ENCODE measurements around the gene IL1F10.

IL1F10 gene

GRCh38 chr2:113027691-113028090 is 40.1 kb upstream of the IL1F10 start:
- no peak for TF ChIP-seq CTCF (IDR thresholded peaks at IDR 0.05)
- H3K27me3 ChIP-seq (ENCODE audit: control insufficient read depth, insufficient read depth, low read length) = no peaks in the 10 kb centered on the region
- no peak overlapping the region for H3K4me2 ChIP-seq (ENCODE audit: low read length)
- H3K79me2 ChIP-seq = no peaks in the 10 kb centered on the region
- H3K27ac ChIP-seq = no peak overlapping the region
- no peak overlapping the region for H3K4me3 ChIP-seq (ENCODE audit: low read depth, low read length)
- no peaks in the 10 kb centered on the region for H3K4me1 ChIP-seq
- no peak overlapping the region for H3K9ac ChIP-seq
- H2AFZ ChIP-seq = no peak overlapping the region
- no peaks in the 10 kb centered on the region for H3K9me3 ChIP-seq (ENCODE audit: control insufficient read depth, low read length)
- no peaks in the 10 kb centered on the region for H3K36me3 ChIP-seq (ENCODE audit: control insufficient read depth, insufficient read depth, low read length)

GRCh38 chr2:113028112-113028511 is 39.7 kb upstream of the IL1F10 start:
- no peak overlapping the region for H2AFZ ChIP-seq
- no peak overlapping the region for H3K4me2 ChIP-seq (ENCODE audit: low read length)
- no peaks in the 10 kb centered on the region for H3K79me2 ChIP-seq
- no peak overlapping the region for H3K9ac ChIP-seq
- H3K4me1 ChIP-seq = no peaks in the 10 kb centered on the region
- no peak for TF ChIP-seq CTCF (IDR thresholded peaks at IDR 0.05)
- H3K4me3 ChIP-seq (ENCODE audit: low read depth, low read length) = no peak overlapping the region
- no peaks in the 10 kb centered on the region for H3K27me3 ChIP-seq (ENCODE audit: control insufficient read depth, insufficient read depth, low read length)
- H3K9me3 ChIP-seq (ENCODE audit: control insufficient read depth, low read length) = no peaks in the 10 kb centered on the region
- H3K27ac ChIP-seq = no peak overlapping the region
- H3K36me3 ChIP-seq (ENCODE audit: control insufficient read depth, insufficient read depth, low read length) = no peaks in the 10 kb centered on the region

GRCh38 chr2:113032737-113033136 is 35.0 kb upstream of the IL1F10 start:
- Histone ChIP-seq H3K4me3 (ENCODE audit: low read depth, low read length) (no peak overlapping the region), H3K27ac (no peak overlapping the region), H3K4me1 (no peaks in the 10 kb centered on the region), H3K9ac (no peak overlapping the region), H3K9me3 (ENCODE audit: control insufficient read depth, low read length) (no peaks in the 10 kb centered on the region), H3K27me3 (ENCODE audit: control insufficient read depth, insufficient read depth, low read length) (no peaks in the 10 kb centered on the region), H2AFZ (no peak overlapping the region), H3K4me2 (ENCODE audit: low read length) (no peak overlapping the region), H3K36me3 (ENCODE audit: control insufficient read depth, insufficient read depth, low read length) (no peaks in the 10 kb centered on the region), H3K79me2 (no peaks in the 10 kb centered on the region)
- no peak for TF ChIP-seq CTCF (IDR thresholded peaks at IDR 0.05)

- no peaks in the 10 kb centered on the region for H3K9me3 ChIP-seq (ENCODE audit: control insufficient read depth, low read length)
- no peak overlapping the region for H3K27ac ChIP-seq
- no peaks in the 10 kb centered on the region for H3K4me1 ChIP-seq
- no peaks in the 10 kb centered on the region for H3K36me3 ChIP-seq (ENCODE audit: control insufficient read depth, insufficient read depth, low read length)
- no peak overlapping the region for H3K9ac ChIP-seq
- no peak overlapping the region for H3K4me2 ChIP-seq (ENCODE audit: low read length)
- no peak for TF ChIP-seq CTCF (IDR thresholded peaks at IDR 0.05)
- no peak overlapping the region for H2AFZ ChIP-seq
- H3K4me3 ChIP-seq (ENCODE audit: low read depth, low read length) = no peak overlapping the region
- H3K79me2 ChIP-seq = no peaks in the 10 kb centered on the region
- no peaks in the 10 kb centered on the region for H3K27me3 ChIP-seq (ENCODE audit: control insufficient read depth, insufficient read depth, low read length)
Observed at GRCh38 chr2:113034016-113034415, 33.8 kb upstream of the IL1F10 start.

GRCh38 chr2:113036763-113037162 is 31.0 kb upstream of the IL1F10 start:
- Histone ChIP-seq H3K4me1 (no peaks in the 10 kb centered on the region), H3K27ac (no peak overlapping the region), H3K36me3 (ENCODE audit: control insufficient read depth, insufficient read depth, low read length) (no peaks in the 10 kb centered on the region), H3K79me2 (no peaks in the 10 kb centered on the region), H3K4me2 (ENCODE audit: low read length) (no peak overlapping the region), H3K4me3 (ENCODE audit: low read depth, low read length) (no peak overlapping the region), H3K9ac (no peak overlapping the region), H2AFZ (no peak overlapping the region), H3K9me3 (ENCODE audit: control insufficient read depth, low read length) (no peaks in the 10 kb centered on the region), H3K27me3 (ENCODE audit: control insufficient read depth, insufficient read depth, low read length) (no peaks in the 10 kb centered on the region)
- TF ChIP-seq CTCF (IDR thresholded peaks at IDR 0.05) = no peak

Data from parathyroid adenoma (tissue), 2 donors.